Measurements from ENCODE around the gene C16orf46.
"Not testable (repeated sequence)": the region's sequence is repeated elsewhere in the genome, so short reads cannot be mapped to it uniquely, and the experiment has no call there.

C16orf46 gene

DNA sequence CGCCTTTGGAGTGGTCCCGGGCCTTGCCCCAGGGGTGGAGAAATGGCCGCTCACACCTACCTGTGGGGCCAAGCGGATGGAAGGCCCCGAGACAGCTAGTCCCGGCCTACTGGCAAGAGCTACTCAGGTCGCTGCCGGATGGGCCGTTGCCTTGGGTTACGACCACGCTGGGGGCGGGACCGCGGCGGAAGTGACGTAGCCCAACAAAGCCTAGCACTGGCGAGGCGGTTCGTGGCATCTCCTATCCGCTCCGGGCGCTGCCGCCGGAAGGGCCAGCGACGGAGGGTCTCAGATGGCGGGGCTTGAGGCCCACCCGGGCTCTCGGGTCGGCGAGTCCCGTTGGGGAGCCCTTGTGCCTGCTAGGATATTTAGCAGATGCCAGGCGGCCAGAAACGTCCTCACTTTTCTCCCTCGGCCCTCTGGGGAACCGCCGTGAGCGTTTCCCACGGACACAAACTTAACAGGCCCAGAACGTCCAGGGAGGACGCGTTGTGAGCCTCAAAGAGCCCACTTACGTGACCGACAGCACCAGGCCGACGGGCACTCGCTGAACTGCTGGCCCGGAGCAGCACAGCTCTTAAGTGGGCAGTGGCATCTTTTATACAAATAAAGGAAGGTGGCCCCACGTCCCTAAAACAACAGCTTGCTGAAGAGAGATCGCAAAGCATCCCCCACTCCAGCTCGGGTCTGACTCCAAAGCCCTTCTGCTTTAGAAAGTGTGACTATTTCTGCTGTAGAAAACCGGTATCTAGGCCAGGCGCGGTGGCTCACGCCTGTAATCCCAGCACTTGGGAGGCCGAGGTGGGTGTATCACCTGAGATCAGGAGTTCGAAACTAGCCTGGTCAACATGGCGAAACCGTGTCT, at the start of gene C16orf46:
TSS of gene C16orf46 (minus strand) at position 163 of the 865 bp plus-strand sequence. CDS start 13,283 bp downstream, outside the sequence.
- peak; percentile 100 for DNase-seq (ENCODE audit: low spot score)

- DNase-seq (ENCODE audit: low spot score): no peak
These were observed 46.2 kb upstream of the C16orf46 start for GRCh38 chr16:81123092-81123852.

GRCh38 chr16:81121474-81121990, 44.5 kb upstream of the C16orf46 start:
- DNase-seq (ENCODE audit: low spot score): no peak

GRCh38 chr16:81117436-81117835, 40.4 kb upstream of the C16orf46 start:
- no peak for DNase-seq (ENCODE audit: low spot score)

- no peak for DNase-seq (ENCODE audit: low spot score)
These were observed 39.2 kb upstream of the C16orf46 start for GRCh38 chr16:81116285-81116684.

DNA sequence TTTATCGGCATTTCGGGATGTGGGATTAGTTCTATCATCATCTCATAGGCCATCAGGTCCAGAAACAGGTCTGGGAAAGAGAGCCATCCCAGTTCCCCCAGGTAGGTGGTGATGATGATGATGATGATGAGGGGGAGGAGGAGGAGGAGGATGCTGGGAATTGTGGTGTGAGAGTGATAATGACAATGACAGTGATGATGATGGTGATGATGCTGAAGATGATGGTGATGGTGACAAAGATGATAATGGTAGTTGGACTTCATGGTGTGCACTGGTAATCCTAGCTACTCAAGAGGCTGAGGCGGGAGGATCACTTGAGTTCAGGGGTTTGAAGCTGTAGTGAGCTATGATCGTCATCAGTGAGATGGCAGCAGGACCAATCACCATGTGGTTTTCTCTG, 35.4 kb upstream of the C16orf46 start:
- no peak for DNase-seq (ENCODE audit: low spot score)

GRCh38 chr16:81109274-81109673, 32.2 kb upstream of the C16orf46 start:
- not testable (repeated sequence) for DNase-seq (ENCODE audit: low spot score)

DNA sequence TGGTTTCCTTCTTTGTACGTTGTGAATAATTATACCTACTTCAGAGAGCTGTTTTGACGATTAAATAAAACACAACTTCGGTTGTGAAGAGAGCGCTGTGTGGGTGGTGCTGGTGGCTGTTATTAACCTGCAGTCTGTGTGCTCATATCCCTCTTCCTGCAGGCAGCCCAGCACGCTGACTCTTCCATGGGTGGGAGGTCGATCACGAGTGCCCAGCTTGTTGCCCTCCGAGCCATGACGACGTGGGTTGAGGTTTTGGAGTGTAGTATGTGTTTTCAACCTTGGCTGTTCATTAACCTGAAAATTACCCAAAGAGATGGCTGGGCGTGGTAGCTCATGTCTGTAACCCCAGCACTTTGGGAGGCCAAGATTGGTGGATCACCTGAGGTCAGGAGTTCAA, 30.5 kb upstream of the C16orf46 start:
- no peak for DNase-seq (ENCODE audit: low spot score)

GRCh38 chr16:81106826-81107503, 29.9 kb upstream of the C16orf46 start:
- DNase-seq (ENCODE audit: low spot score): no peak

DNA sequence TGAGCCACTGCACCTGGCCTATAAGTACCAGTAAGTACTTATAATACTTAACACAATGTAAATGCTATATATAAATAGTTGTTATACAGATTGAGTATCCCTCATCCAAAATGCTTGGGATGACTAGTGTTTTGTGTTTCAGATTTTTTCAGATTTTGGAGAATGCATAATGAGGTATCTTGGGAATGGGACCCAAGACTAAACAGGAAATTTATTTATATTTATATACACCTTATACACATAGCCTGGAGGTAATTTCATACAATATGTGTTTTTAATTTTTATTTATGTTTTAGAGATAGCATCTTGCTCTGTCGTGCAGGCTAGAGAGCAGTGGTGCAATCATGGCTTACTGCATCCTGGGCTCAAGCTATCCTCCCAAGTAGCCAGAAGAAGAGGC, 28.9 kb upstream of the C16orf46 start:
- DNase-seq (ENCODE audit: low spot score): no peak

DNA sequence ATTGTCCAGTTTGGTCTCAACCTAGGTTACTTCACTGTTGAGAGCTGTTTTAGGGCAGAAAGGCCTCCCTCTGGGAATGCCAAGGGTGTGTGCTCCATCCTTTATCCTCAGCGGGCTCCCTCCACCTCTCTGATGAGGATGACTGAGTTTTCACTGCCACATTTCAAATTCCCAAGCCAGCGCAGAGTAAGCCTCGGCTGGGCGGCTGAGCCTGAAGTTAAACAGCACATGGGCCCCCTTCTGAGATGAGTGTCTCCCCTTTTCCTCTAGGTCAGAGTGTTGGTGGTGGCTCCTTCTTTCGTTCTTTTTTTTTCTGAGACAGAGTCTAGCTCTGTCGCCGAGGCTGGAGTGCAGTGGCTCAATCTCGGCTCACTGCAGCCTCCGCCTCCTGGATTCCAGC, 24.7 kb upstream of the C16orf46 start:
- DNase-seq (ENCODE audit: low spot score): no peak

DNA sequence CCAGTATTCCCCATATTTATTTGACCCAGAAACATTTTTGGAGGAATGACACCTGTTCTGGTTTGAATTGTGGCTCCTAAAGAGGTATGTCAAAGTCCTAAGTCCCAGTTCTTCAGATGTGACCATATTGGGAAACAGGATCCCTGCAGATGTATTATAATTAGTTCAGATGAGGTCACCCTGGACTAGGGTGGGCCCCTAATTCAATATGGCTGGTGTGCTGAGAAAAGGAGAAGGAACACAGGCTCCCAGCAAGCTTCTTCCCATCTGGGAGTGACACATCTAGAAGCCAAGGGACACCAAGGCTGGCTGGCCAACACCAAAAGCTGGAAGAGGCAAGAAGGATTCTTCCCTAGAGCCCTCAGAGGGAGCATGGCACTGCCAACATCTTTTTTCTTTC, 22.9 kb upstream of the C16orf46 start:
- no peak for DNase-seq (ENCODE audit: low spot score)

GRCh38 chr16:81097230-81097629, 20.2 kb upstream of the C16orf46 start:
- DNase-seq (ENCODE audit: low spot score): no peak

GRCh38 chr16:81096715-81097208, 19.7 kb upstream of the C16orf46 start:
- DNase-seq (ENCODE audit: low spot score): no peak

DNA sequence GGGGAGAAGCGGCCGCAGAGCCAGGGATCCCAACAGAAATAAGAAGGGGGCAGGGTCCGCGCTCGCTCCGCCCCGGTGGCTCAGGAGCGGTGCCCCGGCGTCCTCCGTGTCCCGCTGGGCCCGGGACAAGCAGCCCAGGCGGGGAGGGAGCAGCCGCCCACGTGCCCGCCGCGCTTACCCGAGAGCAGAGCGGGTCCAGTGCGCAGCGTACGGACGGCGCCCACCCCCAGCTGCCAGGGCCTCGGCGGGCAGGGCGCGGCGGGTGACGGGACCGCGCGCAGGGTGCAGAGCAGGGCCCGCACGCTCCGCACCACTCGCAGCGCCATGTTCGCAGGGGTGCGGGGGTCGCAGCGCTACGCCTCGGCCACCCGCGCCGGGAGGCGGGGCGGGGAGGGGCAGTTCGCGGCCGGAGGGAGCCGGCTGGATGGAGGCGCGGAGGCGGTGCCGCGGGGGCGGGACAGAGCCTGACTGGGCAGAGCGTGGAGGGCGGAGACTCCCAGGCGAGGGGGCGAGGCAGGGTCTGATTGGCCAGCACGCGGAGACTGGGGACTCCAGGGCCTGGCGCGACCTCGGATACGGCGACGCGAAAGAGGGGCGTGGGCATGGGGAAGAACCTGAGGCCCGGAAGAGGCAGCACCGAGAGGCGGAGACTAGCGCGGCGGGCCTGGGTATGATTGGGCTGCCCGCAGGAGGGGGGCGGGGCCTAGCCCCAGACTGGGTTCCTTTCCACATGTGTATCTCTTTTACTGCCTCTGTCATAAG, 19.1 kb upstream of the C16orf46 start, which contains the start of gene GCSH:
TSS of gene GCSH (minus strand) at position 443 of the 762 bp plus-strand sequence. CDS start at position 326, 117 bp downstream.
- peak; percentile 99 for DNase-seq (ENCODE audit: low spot score)

DNA sequence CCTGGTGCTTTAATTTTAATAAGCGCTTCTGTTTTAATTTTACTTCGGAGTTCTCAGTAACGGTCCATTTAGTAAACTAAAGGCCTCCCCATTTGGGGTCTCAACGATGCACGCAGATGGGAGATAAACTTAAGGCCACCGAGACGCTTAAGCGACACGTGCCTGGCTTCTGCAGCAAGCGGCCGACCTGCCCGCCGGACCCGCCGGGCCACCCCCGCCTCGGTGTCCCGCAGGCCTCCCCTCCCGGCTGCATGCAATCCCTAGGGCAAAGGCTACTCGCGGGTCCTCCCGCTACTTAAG, 18.6 kb upstream of the C16orf46 start:
- no peak for DNase-seq (ENCODE audit: low spot score)

GRCh38 chr16:81094771-81095251, 17.8 kb upstream of the C16orf46 start:
- no peak for DNase-seq (ENCODE audit: low spot score)

DNA sequence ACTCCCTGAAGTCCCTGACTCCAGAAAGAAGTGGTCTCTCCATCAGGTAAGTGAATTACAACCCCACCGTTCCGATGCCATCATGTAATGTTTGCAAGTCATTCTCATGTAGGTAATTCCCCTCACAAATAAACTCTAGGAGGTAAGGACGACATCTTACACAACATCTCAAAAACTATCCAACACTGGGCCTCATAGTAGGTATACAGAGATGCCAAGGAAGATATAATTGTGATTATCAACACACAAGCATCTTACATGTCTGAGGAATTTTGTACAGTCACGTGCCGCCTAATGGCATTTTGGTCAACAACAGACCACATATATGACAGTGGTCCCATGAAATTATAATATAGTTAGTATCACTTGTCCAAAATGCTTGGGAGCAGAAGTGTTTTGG, 11.8 kb upstream of the C16orf46 start:
- DNase-seq (ENCODE audit: low spot score): no peak

GRCh38 chr16:81081014-81081413, 4.0 kb upstream of the C16orf46 start:
- no peak for DNase-seq (ENCODE audit: low spot score)

- no peak for DNase-seq (ENCODE audit: low spot score)
These were observed 3.2 kb upstream of the C16orf46 start for GRCh38 chr16:81080233-81080632.

GRCh38 chr16:81076566-81077075, 417 bp downstream of the C16orf46 start:
- DNase-seq (ENCODE audit: low spot score): no peak

All from left forelimb (tissue), 1 donor.